Epithelial cell of proximal tubule (primary cell): ENCODE results near the gene CREB3L2. TPM values are rescaled to one million over a fixed set of nuclear protein-coding genes. Genes with fewer than 3 reads are reported as not detected.
"Not testable (repeated sequence)": the region's sequence is repeated elsewhere in the genome, so short reads cannot be mapped to it uniquely, and the experiment has no call there.

Experiments
- DNase-seq: peaks from one replicate; pipeline ENCODE4 v3.0.0-alpha.2; 2011; ENCODE audit warnings: low read depth
- H3K4me3 ChIP-seq: 2 replicates; pipeline ENCODE4 v1.5.1; 2011; ENCODE audit warnings: low read depth, mild to moderate bottlenecking, low read length
- CTCF ChIP-seq: conservative IDR thresholded peaks from 2 replicates; pipeline ENCODE4 v1.5.1; 2012; ENCODE audit warnings: low read depth, mild to moderate bottlenecking, low read length
- total RNA-seq: library from RNA; depleted of rRNA; stranded (reverse); fragments of >200 nt; gene quantifications from 2 replicates; pipeline ENCODE4 v1.2.3, GENCODE V29; 2015

The CREB3L2 gene
- total RNA-seq, 1 donor from 2014 or later: 18.3 TPM

GRCh38 chr7:137913985-137914384 lies 87.9 kb downstream of the CREB3L2 start:
- TF ChIP-seq CTCF: no peak
- H3K4me3 ChIP-seq: no peak overlapping the region
- no peak for DNase-seq

GRCh38 chr7:137909042-137909441 lies 92.8 kb downstream of the CREB3L2 start:
- TF ChIP-seq CTCF: no peak
- H3K4me3 ChIP-seq: no peak overlapping the region
- DNase-seq: no peak

DNA sequence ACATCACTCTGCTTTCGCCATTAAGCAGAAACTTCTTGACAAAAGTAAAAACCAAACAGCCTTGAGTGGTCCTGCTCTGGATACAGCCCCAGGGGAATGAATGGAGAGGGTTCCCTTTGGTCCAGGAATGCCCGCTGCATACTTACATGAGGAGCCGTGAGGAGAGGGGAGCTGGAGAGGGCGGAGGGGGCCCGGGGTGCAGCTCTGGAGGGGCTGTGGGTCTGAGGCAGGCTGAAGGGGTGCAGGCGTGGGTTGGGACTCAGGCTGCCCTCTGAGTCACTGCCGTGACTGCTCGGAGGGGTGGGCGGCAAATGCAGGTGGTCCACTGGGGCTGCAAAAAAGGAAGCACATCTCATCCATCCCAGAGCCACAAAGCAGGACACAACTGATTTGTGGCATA lies 93.8 kb downstream of the CREB3L2 start:
- H3K4me3 ChIP-seq: no peak overlapping the region

DNA sequence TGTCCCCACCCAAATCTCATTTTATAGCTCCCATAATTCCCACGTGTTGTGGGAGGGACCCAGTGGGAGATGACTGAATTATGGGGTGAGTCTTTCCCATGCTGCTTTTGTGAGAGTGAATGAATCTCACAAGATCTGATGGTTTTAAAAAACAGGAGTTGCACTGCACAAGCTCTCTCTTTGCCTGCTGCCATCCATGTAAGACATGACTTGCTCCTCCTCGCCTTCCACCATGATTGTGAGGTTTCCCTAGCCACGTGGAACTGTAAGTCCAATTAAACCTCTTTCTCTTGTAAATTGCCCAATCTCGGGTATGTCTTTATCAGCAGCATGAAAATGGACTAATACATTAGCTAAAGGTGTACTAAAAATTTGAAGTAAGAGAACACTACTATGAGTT lies 95.2 kb downstream of the CREB3L2 start:
- DNase-seq, H3K4me3 ChIP-seq: not testable (repeated sequence)

More for the DNA sequence above, 93.8 kb downstream of the CREB3L2 start:
- TF ChIP-seq CTCF: no peak
- no peak for DNase-seq

DNA sequence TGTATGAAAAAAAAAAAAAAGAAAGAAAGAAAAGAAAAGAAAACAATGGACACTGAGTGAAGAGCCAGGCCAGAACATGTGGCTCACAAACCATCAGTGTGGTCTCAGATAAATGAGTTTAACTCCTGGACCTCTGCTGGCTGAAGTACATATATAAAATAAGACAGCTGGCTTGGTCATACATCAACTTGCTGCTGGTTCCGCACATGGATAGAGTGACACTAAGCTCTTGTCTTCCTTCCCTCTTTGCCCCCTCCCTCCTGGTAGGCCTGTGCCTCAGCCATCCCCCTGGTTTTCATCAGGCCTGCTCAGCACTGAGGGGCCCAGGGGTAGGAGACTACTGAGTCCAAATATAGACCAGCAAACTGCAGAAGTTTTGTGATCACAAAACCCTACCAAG lies 97.1 kb downstream of the CREB3L2 start:
- DNase-seq: no peak
- no peak for TF ChIP-seq CTCF
- no peak overlapping the region for H3K4me3 ChIP-seq

- TF ChIP-seq CTCF: peak; percentile 83
- no peak overlapping the region for H3K4me3 ChIP-seq
- no peak for DNase-seq
Measured at GRCh38 chr7:137903382-137904169, 98.3 kb downstream of the CREB3L2 start.

DNA sequence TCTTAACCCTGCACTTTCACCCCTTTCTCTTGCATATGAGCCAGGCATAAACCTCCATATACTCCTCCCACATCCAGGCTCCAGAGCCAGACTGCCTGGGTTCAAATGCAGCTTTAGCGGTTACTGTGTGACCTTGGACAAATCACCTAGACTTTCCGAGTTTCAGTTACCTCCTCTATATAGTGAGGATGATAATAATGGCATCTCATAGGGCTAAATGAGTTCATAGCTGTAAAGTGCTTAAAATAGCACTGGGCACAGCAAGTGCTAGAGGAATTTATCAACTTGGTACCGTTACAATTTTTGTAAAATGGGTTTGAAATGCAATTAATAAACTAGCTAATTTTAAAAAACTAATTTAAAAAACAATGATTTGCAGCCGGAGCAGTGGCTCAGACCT lies 101.7 kb downstream of the CREB3L2 start:
- H3K4me3 ChIP-seq: no peak overlapping the region
- no peak for TF ChIP-seq CTCF
- DNase-seq: no peak
